Stimulated activated CD8-positive, alpha-beta memory T cell treated with anti-CD3 and anti-CD28 coated beads, Interleukin-4, amount 100 ng/mL, for 48 hours (primary cell): ENCODE measurements around the gene LEPR.
A peak's percentile ranks its signal among the peaks of the same experiment; 100 is the strongest.

Experiments used
- DNase-seq: peaks from one replicate; pipeline ENCODE4 v3.0.0-alpha.2; 2020

Gene LEPR

GRCh38 chr1:65412984-65413375 is 7.5 kb upstream of the LEPR start:
- no peak for DNase-seq

DNA sequence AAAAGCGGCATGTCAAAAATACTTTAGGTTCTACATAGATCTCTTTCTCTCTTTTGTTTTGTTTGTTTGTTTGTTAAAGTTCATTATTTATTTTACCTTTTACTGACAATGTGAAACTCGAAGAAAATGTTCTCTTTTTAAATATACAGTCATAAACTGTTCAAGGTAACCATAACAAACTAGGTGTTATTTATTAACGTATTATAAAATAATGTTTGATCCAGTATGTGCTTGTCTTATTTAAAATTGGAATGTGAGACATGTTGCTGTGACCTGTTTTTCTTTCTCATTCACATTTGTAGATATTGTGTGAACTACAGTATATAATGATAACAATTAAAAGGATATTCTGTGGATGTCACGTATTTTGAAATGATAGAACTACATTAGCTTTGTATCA is 5.9 kb upstream of the LEPR start:
- no peak for DNase-seq

DNA sequence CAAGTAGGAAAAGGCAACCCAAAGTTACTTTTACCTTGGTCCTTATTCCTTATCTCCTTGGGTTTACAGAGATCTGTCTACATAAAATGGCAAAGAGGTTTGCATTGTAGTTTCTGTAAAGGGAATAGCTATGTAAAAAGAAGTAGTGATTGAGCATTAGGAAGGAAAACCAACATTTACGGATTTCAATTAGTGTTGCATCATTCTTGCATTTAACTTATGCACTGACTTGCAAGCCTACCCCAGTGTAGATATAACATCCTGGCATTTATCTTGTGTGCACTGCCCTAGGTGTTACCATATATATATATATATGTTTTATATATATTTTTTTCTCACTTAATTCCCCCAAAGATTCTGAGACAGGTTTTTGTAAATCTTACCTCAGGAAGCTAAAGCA is 3.7 kb upstream of the LEPR start:
- no peak for DNase-seq

DNA sequence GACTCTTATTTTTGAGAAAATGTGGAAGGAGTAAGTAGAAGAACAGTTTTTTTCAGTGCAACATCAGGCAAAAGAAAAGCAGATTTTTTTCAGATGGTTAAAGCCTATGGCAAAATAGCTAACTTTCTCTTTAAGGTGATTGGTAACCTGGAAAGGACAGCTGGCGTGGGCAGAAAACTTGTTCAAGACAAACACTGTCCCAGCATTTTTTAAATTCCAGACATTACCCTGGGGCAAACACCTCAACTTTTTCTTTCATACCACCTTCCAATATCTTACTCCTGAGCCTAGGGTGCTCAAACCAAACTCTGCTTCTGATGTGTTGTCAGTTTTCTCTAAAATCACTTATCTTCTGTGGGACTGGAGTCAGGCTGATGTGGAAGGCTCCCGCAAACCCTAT is 2.7 kb upstream of the LEPR start:
- DNase-seq, result no peak

DNA sequence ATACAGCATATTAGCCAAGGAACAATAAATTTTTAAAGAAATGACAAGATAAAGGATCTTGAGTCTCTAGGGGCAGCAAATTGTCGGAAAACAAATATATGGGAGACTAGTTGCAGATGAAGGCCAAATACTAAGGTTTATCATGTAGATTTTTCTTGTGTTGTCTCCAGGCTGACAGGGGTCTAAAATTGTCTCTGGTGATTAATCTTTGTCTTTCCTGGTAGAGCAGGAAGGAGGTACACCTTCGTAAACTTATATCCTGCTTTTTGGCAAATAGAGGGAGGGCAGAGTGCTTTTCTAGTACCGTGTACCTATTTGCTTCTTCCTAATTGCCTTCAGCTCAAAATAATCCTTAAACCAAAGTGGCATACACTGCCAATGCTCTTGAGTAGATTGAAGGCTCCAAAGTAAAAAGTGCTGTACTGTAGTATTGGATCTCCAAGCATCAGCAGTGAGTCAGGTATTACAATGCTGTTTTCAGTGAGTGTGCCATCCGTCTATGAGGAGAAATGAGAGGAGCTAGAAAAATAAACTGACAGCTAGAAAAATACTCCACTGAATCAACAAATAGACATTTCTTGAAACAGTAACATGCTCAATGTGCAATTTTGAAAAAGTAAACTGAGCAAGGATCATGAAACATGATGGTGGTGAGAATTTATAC is 1.8 kb upstream of the LEPR start:
- no peak for DNase-seq

DNA sequence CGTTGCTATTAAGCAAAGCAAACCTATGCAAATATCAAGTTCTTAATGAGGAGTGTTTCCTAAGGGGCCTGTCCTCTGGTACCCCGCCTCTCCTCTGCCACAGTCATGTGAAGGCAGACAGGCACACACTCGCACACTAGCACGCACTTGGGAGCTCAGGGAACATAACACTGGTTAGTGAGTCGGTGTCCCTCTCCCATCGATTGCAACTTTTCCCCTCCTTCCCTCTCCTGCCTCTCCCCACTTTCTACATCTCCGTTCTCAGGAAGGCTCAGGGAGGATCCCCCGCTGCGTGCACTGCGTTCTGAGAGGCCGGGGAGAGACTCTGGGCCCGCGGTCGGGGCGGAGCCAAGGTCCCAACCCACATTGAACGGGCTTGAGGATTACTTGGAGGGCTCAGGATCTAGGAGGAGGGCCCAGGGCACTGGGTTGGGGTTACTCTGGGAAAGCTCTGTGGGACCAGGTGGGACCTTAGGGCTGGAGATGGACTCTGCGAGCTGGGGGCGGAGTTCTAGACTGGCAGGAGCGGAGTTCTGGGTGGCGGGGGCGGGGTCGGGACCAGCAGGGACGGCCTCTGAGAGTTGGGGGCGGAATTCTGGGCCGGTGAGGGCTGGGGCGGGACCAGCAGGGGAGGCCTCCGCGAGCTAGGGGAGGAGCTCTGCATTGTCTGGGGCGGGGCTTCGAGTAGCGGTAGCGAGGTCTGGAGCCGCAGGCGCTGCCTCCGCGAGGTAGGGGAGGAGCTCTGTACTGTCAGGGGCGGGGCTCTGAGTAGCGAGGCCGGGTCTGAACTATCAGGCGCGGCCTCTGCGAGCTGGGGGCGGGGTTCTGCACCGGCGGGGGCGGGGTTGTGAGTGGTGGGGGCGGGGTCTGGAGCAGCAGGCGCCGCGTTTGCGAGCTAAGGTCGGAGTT is 533 bp upstream of the LEPR start:
- DNase-seq, result peak; percentile 99

GRCh38 chr1:65421351-65422025 is 1.0 kb downstream of the LEPR start:
- no peak for DNase-seq

DNA sequence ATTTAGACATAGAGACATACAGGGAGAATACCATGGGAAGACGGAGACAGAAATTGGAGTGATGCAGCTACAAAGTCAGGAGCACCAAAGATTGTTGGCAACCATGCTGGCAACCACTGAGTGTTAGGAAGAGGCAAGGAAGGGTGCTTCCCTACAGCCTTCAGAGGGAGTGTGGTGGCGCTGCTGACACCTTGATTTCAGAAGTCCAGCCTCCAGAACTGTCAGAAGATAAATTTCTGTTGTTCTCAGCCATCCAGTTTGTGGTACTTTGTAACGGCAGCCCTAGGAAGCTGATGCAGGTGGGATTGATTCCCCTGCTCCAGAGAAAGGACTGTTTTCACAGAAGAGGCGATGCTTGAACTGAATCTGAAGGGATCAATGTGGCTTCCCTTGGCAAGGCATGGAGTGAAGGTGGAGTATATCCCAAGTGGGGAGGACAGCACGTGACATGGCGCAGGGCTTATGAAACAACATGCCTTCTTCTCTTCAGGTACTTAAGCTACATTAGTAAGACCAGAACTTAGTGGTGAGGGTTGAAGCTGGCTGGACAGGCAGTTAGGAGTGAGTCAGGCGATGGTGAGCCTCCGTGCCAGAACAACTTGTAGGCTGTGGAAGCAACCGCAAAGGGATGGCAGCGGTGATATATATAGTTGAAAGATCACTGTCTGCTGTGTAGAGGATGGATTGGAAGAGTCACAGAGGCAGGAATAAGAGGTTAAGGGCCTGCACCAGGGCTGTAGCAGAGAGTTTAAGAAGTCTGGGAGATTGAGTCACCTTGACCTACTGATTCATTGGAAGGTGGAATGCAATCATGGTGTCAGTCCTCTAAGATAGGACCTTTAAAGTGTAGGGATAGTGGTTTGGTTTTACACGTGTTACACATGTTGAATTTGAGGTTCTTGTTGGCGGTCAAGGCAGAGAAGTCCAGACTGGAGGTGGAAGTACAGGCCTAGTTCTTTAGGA is 2.1 kb downstream of the LEPR start:
- DNase-seq, result no peak

DNA sequence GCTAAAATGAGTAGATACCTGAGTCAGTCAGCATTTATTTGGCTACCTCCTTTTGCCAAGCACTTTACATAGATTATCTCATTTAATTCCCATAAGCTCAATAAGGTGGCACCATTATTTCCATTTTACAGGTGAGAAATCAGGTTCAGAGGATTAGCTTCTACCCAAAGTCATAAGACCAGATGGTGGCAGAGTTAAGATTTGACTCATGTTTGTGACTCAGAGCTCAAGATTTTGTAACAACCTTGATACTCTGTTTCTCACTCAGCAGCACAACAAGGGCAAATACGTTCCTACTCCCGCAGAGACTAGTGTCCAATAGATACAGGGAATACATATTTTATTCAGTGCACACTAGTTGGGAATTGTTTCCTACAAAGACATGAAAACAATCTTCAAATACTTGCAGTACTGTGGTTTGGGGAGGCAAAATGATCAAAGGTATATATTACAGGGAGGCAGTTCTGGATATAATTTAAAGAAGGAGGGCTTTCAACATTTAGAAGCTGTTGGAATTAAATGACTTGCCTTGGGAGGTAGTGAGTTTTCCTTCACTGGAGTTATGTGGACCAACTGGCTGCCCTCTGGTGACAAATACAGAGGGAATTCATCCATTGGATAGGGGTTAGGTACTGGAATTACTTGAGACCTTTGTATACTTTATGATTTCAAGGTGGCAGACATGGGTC is 3.6 kb downstream of the LEPR start:
- DNase-seq, result no peak

GRCh38 chr1:65424573-65424889 is 4.1 kb downstream of the LEPR start:
- DNase-seq, result no peak

DNA sequence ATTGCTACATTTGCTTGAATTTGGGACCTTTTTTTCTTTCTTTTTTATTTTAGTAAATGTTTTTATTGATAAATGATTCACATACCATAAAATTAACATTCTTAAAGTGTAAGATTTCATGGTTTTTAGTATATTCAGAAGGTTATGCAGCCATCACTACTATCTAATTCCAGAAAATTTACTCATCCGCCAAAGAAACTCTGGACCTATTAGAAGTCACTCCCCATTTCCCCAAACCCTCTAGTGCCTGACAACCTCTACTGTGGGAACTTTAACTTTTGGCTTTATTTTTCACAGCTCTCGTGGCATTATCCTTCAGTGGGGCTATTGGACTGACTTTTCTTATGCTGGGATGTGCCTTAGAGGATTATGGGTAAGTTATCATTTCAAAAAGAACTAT is 4.5 kb downstream of the LEPR start:
- DNase-seq, result no peak

DNA sequence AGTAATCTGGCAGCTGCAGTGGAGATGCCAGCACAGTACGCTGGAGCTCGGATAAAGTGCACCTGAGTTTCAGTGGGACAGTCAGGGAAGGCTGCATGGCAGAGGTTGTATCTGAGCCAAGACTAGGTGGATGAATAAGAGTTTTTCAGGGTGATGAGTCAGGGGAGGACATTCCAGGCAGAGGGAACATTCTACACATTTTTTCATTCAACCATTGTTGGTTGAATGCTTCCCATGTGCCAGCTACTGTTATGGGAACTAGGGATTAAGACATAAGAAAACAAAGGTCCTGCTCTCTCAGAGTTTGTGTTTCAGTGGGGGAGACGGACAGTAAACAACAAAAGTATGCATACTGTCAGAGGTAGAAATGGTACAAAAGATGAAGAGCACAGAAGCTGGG is 5.2 kb downstream of the LEPR start:
- no peak for DNase-seq

DNA sequence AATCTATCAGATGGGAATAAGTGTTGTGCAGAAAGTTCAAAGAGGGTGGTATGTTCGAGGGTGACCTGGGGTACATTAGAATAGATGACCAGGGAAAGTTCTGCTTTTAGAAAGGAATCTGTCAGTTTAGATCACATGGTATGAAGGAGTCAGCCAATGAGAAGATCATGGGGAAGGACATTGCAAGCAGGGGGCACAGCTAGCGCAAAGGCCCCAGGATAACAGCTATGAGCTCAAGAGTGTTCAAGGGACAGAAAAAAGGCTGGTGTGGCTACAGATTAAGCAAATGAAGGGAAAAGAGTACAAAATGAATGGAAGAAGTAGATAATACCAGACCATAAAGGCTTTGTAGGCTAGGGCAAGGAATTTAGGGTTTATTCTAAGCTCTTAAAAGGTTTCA is 8.6 kb downstream of the LEPR start:
- no peak for DNase-seq

DNA sequence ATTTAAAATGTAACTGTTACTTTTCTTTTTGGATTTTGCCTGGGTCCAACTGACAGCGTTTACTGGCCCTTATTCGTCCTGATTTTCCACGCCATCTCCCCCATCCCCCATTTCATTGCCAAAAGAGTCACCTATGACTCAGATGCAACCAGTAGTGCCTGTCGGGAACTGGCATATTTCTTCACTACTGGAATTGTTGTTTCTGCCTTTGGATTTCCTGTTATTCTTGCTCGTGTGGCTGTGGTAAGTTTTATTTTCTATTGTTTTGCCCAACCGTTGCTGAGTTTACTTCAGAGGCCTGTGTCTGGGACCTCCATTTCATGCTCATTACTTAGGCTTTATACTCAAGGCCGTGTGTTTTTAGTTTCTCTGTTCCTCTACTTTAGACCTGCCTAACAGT is 9.3 kb downstream of the LEPR start:
- no peak for DNase-seq

GRCh38 chr1:65431111-65431705 is 10.7 kb downstream of the LEPR start:
- DNase-seq, result no peak

DNA sequence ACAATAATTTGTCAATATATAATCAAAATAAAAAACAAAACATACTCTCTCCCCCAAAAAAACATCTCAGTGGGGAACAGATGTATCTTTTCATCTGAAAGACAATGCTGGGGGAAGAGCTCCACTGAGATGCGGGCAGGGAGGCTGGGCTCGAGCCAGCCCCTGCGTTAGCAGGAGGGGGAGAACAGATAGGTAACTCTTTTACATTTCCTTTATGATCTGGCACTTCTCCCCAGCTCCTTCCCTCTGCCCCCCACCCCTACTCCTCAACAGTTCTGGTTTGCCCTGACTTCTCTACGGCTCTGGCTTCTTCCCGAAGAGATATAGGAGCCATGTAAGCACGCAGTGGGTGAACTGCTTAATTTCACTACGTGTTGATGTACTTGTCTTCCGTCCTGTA is 12.4 kb downstream of the LEPR start:
- DNase-seq, result no peak

DNA sequence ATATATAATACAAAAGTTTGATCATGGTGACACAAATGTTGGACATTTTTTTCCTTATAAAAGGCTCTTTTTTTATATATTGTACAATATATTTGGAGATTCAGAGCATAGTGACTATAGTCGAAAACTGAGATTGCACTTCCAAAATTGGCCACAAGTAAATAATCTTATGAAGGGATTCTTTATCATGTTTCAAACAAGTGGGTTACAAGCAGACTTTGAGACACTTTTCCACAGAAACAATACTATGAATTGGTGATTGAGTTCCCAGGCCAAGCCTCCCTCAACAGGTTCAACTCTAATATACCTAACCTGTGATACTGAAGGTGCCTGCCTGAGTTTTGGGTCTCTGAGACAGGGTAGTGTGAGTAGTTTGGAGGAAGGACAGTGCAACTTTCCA is 13.8 kb downstream of the LEPR start:
- DNase-seq, result no peak

- no peak for DNase-seq
Observed at GRCh38 chr1:65434760-65435159, 14.3 kb downstream of the LEPR start.

DNA sequence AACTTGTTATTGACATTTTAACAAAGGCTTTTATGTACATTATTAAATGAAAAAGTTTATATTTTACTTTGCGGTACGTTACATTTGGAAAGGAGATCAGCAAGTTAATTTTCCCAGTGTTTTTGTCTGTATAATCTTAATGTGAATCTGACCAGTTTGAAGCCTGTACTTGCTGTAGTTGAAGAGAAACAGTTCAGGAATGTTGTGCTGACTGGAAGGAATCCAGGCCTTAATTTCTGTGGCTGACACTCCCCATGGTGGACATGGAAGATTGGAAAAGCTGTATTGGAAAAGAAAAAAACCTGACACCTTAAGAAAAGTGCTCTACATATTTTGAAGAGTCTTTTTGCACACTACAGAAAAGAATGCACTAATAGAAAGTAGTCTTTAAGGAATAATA is 15.5 kb downstream of the LEPR start:
- DNase-seq, result no peak

DNA sequence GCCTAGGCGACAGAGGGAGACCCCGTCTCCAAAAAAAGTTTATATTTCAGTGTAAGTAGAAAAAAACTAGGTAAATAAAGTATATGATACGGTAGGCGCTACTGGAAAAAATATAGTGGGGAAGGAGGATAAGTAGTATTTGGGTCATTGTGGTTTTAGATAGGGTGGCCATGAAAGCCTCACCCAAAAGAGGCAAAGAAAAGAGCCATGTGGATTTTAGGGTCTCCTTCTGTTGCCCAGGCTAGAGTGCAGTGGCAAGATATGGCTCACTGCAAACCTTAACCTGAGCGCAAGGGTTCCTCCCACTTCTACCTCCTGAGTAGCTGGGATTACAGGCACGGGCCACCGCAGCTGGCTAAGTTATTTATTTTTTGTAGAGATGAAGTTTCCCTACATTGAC is 17.1 kb downstream of the LEPR start:
- DNase-seq, result no peak

GRCh38 chr1:65440322-65440900 is 19.9 kb downstream of the LEPR start:
- no peak for DNase-seq

GRCh38 chr1:65440915-65441314 is 20.4 kb downstream of the LEPR start:
- no peak for DNase-seq
